ENCODE results near the gene DEDD2.

DEDD2 gene

GRCh38 chr19:42169486-42170413 is 47.7 kb downstream of the DEDD2 start:
- Histone ChIP-seq H3K4me3 (no peak overlapping the region), H3K27ac (no peak overlapping the region), H3K9ac (no peak overlapping the region), H3K36me3 (no peaks in the 10 kb centered on the region), H3K4me2 (no peak overlapping the region), H4K20me1 (peaks cover 0 to 14% (median 0%) of the 10 kb centered on the region in 11 experiments; a peak in 4 of 22 replicates), H3K9me3 (replicated peaks in 1 of 11) (no peaks in the 10 kb centered on the region), H3K4me1 (peaks cover 0 to 19% (median 0%) of the 10 kb centered on the region in 10 experiments; a peak in 3 of 20 replicates), H3K27me3 (peaks cover 6 to 18% (median 14%) of the 10 kb centered on the region in 11 experiments)
- TF ChIP-seq Cebpa-rat (IDR thresholded peaks at IDR 0.05), result no peak

GRCh38 chr19:42168206-42168605 is 49.3 kb downstream of the DEDD2 start:
- no peak overlapping the region for H3K9ac ChIP-seq
- no peaks in the 10 kb centered on the region for H3K36me3 ChIP-seq
- no peak overlapping the region for H3K4me3 ChIP-seq
- H3K27me3 ChIP-seq, result peaks cover 0 to 3% (median 0%) of the 10 kb centered on the region in 11 experiments; a peak in 7 of 22 replicates
- H4K20me1 ChIP-seq, result peaks cover 0 to 7% (median 0%) of the 10 kb centered on the region in 11 experiments; a peak in 4 of 22 replicates
- H3K4me1 ChIP-seq, result peaks cover 0 to 21% (median 0%) of the 10 kb centered on the region in 10 experiments; a peak in 3 of 20 replicates
- no peak overlapping the region for H3K27ac ChIP-seq
- H3K9me3 ChIP-seq (replicated peaks in 1 of 11), result no peaks in the 10 kb centered on the region
- peak overlapping the region in 1 of 11 experiments; percentile 37; a peak in 2 of 22 replicates for H3K4me2 ChIP-seq
- no peak for TF ChIP-seq Cebpa-rat (IDR thresholded peaks at IDR 0.05)

GRCh38 chr19:42166316-42166715 is 51.2 kb downstream of the DEDD2 start:
- Histone ChIP-seq H3K4me2 (no peak overlapping the region), H3K4me1 (peaks cover 0 to 21% (median 0%) of the 10 kb centered on the region in 10 experiments; a peak in 3 of 20 replicates), H3K36me3 (no peaks in the 10 kb centered on the region), H3K9ac (no peak overlapping the region), H3K27me3 (no peaks in the 10 kb centered on the region), H4K20me1 (peaks cover 0 to 7% (median 0%) of the 10 kb centered on the region in 11 experiments; a peak in 5 of 22 replicates), H3K27ac (no peak overlapping the region), H3K9me3 (replicated peaks in 1 of 11) (no peaks in the 10 kb centered on the region), H3K4me3 (no peak overlapping the region)
- no peak for TF ChIP-seq Cebpa-rat (IDR thresholded peaks at IDR 0.05)

- Histone ChIP-seq H3K27me3 (no peaks in the 10 kb centered on the region), H3K9ac (no peak overlapping the region), H3K4me1 (peaks cover 0 to 21% (median 0%) of the 10 kb centered on the region in 10 experiments; a peak in 3 of 20 replicates), H3K4me2 (peak overlapping the region in 3 of 11 experiments; percentile 9 to 53 (median 45); a peak in 4 of 22 replicates), H3K36me3 (no peaks in the 10 kb centered on the region), H3K4me3 (no peak overlapping the region), H3K9me3 (replicated peaks in 1 of 11) (no peaks in the 10 kb centered on the region), H3K27ac (no peak overlapping the region), H4K20me1 (peaks cover 0 to 7% (median 0%) of the 10 kb centered on the region in 11 experiments; a peak in 5 of 22 replicates)
- no peak for TF ChIP-seq Cebpa-rat (IDR thresholded peaks at IDR 0.05)
These were observed 52.3 kb downstream of the DEDD2 start for GRCh38 chr19:42165146-42165545.

GRCh38 chr19:42161616-42162263 is 55.7 kb downstream of the DEDD2 start:
- Histone ChIP-seq H3K36me3 (no peaks in the 10 kb centered on the region), H3K9me3 (replicated peaks in 1 of 11) (no peaks in the 10 kb centered on the region), H3K4me1 (peaks cover 0 to 14% (median 0%) of the 10 kb centered on the region in 10 experiments; a peak in 3 of 20 replicates), H3K27me3 (no peaks in the 10 kb centered on the region), H3K27ac (no peak overlapping the region), H3K9ac (no peak overlapping the region), H3K4me2 (no peak overlapping the region), H4K20me1 (peaks cover 0 to 21% (median 0%) of the 10 kb centered on the region in 11 experiments; a peak in 2 of 22 replicates), H3K4me3 (no peak overlapping the region)
- no peak for TF ChIP-seq Cebpa-rat (IDR thresholded peaks at IDR 0.05)

- Histone ChIP-seq H3K9me3 (replicated peaks in 1 of 11) (no peaks in the 10 kb centered on the region), H3K4me2 (no peak overlapping the region), H4K20me1 (peaks cover 0 to 15% (median 0%) of the 10 kb centered on the region in 11 experiments; a peak in 4 of 22 replicates), H3K36me3 (no peaks in the 10 kb centered on the region), H3K27me3 (no peaks in the 10 kb centered on the region), H3K4me3 (no peak overlapping the region), H3K27ac (no peak overlapping the region), H3K4me1 (peaks cover 10 to 16% (median 12%) of the 10 kb centered on the region in 10 experiments), H3K9ac (no peak overlapping the region)
- TF ChIP-seq Cebpa-rat (IDR thresholded peaks at IDR 0.05), result no peak
These were observed 57.5 kb downstream of the DEDD2 start for GRCh38 chr19:42159942-42160341.

GRCh38 chr19:42158926-42159325 is 58.6 kb downstream of the DEDD2 start:
- Histone ChIP-seq H4K20me1 (peaks cover 0 to 15% (median 0%) of the 10 kb centered on the region in 11 experiments; a peak in 4 of 22 replicates), H3K4me2 (no peak overlapping the region), H3K4me3 (no peak overlapping the region), H3K27me3 (no peaks in the 10 kb centered on the region; a peak in 1 of 22 replicates), H3K9me3 (replicated peaks in 1 of 11) (no peaks in the 10 kb centered on the region), H3K9ac (no peak overlapping the region), H3K27ac (no peak overlapping the region), H3K4me1 (peaks cover 19 to 21% (median 20%) of the 10 kb centered on the region in 10 experiments), H3K36me3 (no peaks in the 10 kb centered on the region)
- no peak for TF ChIP-seq Cebpa-rat (IDR thresholded peaks at IDR 0.05)

GRCh38 chr19:42156571-42156970 is 60.9 kb downstream of the DEDD2 start:
- no peak overlapping the region for H3K4me2 ChIP-seq
- peaks cover 0 to 15% (median 0%) of the 10 kb centered on the region in 11 experiments; a peak in 3 of 22 replicates for H4K20me1 ChIP-seq
- no peak for TF ChIP-seq Cebpa-rat (IDR thresholded peaks at IDR 0.05)
- no peaks in the 10 kb centered on the region for H3K36me3 ChIP-seq
- peaks cover 19 to 23% (median 20%) of the 10 kb centered on the region in 10 experiments for H3K4me1 ChIP-seq
- H3K9me3 ChIP-seq (replicated peaks in 1 of 11), result no peaks in the 10 kb centered on the region
- no peak overlapping the region for H3K9ac ChIP-seq
- no peak overlapping the region for H3K4me3 ChIP-seq
- H3K27me3 ChIP-seq, result no peaks in the 10 kb centered on the region; a peak in 1 of 22 replicates
- H3K27ac ChIP-seq, result no peak overlapping the region

- no peak overlapping the region for H3K27ac ChIP-seq
- H3K36me3 ChIP-seq, result no peaks in the 10 kb centered on the region
- peaks cover 0 to 16% (median 0%) of the 10 kb centered on the region in 11 experiments; a peak in 3 of 22 replicates for H4K20me1 ChIP-seq
- peaks cover 19 to 26% (median 21%) of the 10 kb centered on the region in 10 experiments for H3K4me1 ChIP-seq
- no peak for TF ChIP-seq Cebpa-rat (IDR thresholded peaks at IDR 0.05)
- no peaks in the 10 kb centered on the region for H3K9me3 ChIP-seq (replicated peaks in 1 of 11)
- H3K4me2 ChIP-seq, result peak overlapping the region; percentile 69 to 84 (median 78); a peak in 21 of 22 replicates
- H3K4me3 ChIP-seq, result no peak overlapping the region
- H3K27me3 ChIP-seq, result no peaks in the 10 kb centered on the region; a peak in 1 of 22 replicates
- no peak overlapping the region for H3K9ac ChIP-seq
These were observed 61.7 kb downstream of the DEDD2 start for GRCh38 chr19:42155796-42156195.

All from BLaER1 treated with 17β-estradiol and CSF1 and Interleukin-3, amounts not matched to agents 10 nM and 100 nM (cell line).